DMS153 treated with DMSO at 0.1 percent for 48 hours (cell line): Measurements from ENCODE around the gene OLFML1.
A peak's percentile ranks its signal among the peaks of the same experiment; 100 is the strongest.

ENCODE experiments used
- DNase-seq: peaks from one replicate; lab custom pipeline; 2025; ENCODE audit not compliant: unreplicated experiment; lab: John Stamatoyannopoulos, UW

OLFML1 gene

GRCh38 chr11:7485186-7486097 is at the start of gene OLFML1:
Gene OLFML1 (plus strand): TSS chr11:7485506. CDS start chr11:7485876, 370 bp downstream.
- DNase-seq, result no peak

GRCh38 chr11:7436146-7436545 is 49.2 kb upstream of the OLFML1 start:
- no peak for DNase-seq

GRCh38 chr11:7436657-7437056 is 48.6 kb upstream of the OLFML1 start:
- no peak for DNase-seq

- no peak for DNase-seq
Observed at GRCh38 chr11:7437696-7438095, 47.6 kb upstream of the OLFML1 start.

- no peak for DNase-seq
Observed at GRCh38 chr11:7439746-7440320, 45.5 kb upstream of the OLFML1 start.

- DNase-seq, result peak; percentile 9
Observed at GRCh38 chr11:7442588-7443215, 42.6 kb upstream of the OLFML1 start.

- no peak for DNase-seq
Observed at GRCh38 chr11:7444091-7444981, 41.0 kb upstream of the OLFML1 start.

- no peak for DNase-seq
Observed at GRCh38 chr11:7445564-7445963, 39.7 kb upstream of the OLFML1 start.

GRCh38 chr11:7448201-7448600 is 37.1 kb upstream of the OLFML1 start:
- DNase-seq, result no peak

GRCh38 chr11:7449211-7449840 is 36.0 kb upstream of the OLFML1 start:
- no peak for DNase-seq

GRCh38 chr11:7449841-7450214 is 35.5 kb upstream of the OLFML1 start:
- no peak for DNase-seq

- no peak for DNase-seq
Observed at GRCh38 chr11:7450836-7451235, 34.5 kb upstream of the OLFML1 start.

- DNase-seq, result no peak
Observed at GRCh38 chr11:7451520-7451919, 33.8 kb upstream of the OLFML1 start.

GRCh38 chr11:7451952-7452494 is 33.3 kb upstream of the OLFML1 start:
- DNase-seq, result no peak

- DNase-seq, result no peak
Observed at GRCh38 chr11:7454854-7455253, 30.5 kb upstream of the OLFML1 start.

GRCh38 chr11:7457211-7457610 is 28.1 kb upstream of the OLFML1 start:
- DNase-seq, result no peak

- DNase-seq, result no peak
Observed at GRCh38 chr11:7462706-7463105, 22.6 kb upstream of the OLFML1 start.

- no peak for DNase-seq
Observed at GRCh38 chr11:7467652-7468051, 17.7 kb upstream of the OLFML1 start.

GRCh38 chr11:7469351-7469865 is 15.9 kb upstream of the OLFML1 start:
- no peak for DNase-seq

GRCh38 chr11:7471071-7471470 is 14.2 kb upstream of the OLFML1 start:
- no peak for DNase-seq
